GM23338 (cell line): ENCODE data around the gene SMOC1.

Source experiments
- CREB1 ChIP-seq: fragments of 250-450 bp; sonication (Bioruptor Pico); IDR thresholded peaks from 2 replicates; pipeline ENCODE4 v1.5.0; 2020; ENCODE audit warnings: low read depth, mild to moderate bottlenecking, moderate library complexity
- EZH2 ChIP-seq: fragments of 200-600 bp; sonication (generic); IDR thresholded peaks from one replicate; pipeline ENCODE4 v1.8.0; 2017; ENCODE audit warnings: antibody characterized with exemption, mild to moderate bottlenecking, low read depth; ENCODE audit not compliant: unreplicated experiment
- EZH2phosphoT487 ChIP-seq: fragments of 200-600 bp; sonication (generic); IDR thresholded peaks from one replicate; pipeline ENCODE4 v1.8.1; 2018; ENCODE audit warnings: antibody characterized with exemption; ENCODE audit not compliant: unreplicated experiment
- JUNB ChIP-seq: IDR thresholded peaks from one replicate; pipeline ENCODE4 v1.6.1; 2016; ENCODE audit warnings: antibody characterized with exemption; ENCODE audit not compliant: unreplicated experiment
- NANOG ChIP-seq: IDR thresholded peaks from 2 replicates; pipeline ENCODE4 v1.6.1; 2016; ENCODE audit warnings: antibody characterized with exemption, borderline replicate concordance
- POLR2AphosphoS5 ChIP-seq: IDR thresholded peaks from 2 replicates; pipeline ENCODE4 v1.6.1; 2016; ENCODE audit warnings: antibody characterized with exemption, low read depth
- STAT1 ChIP-seq: IDR thresholded peaks from one replicate; pipeline ENCODE4 v1.6.1; 2016; ENCODE audit warnings: antibody characterized with exemption; ENCODE audit not compliant: unreplicated experiment
- ZNF114 ChIP-seq: fragments of 250-450 bp; sonication (Bioruptor Pico); IDR thresholded peaks from 2 replicates; pipeline ENCODE4 v1.5.0; 2020; ENCODE audit warnings: mild to moderate bottlenecking, moderate library complexity
- ZNF331 ChIP-seq: fragments of 250-450 bp; sonication (Bioruptor Pico); IDR thresholded peaks from 2 replicates; pipeline ENCODE4 v1.5.0; 2020; ENCODE audit warnings: low read depth, mild to moderate bottlenecking, moderate library complexity
- TF ChIP-seq, protein P1 (sequence below), 2 experiments: fragments of 200-600 bp in 1 of 2; sonication (generic) in 1 of 2; conservative IDR thresholded peaks; 2 replicates each; pipeline versions ENCODE4 v1.5.1 to v1.6.1; 2016 to 2017; ENCODE audit warnings: antibody characterized with exemption in 2 of 2, low read depth in 2 of 2, mild to moderate bottlenecking in 2 of 2, moderate library complexity in 1 of 2
- TF ChIP-seq, protein P2 (sequence below): IDR thresholded peaks from 2 replicates; pipeline ENCODE4 v1.6.1; 2016; ENCODE audit warnings: antibody characterized with exemption
- TF ChIP-seq, protein P3 (sequence below): IDR thresholded peaks from one replicate; pipeline ENCODE4 v1.6.1; 2018; ENCODE audit warnings: antibody characterized with exemption; ENCODE audit not compliant: unreplicated experiment
- TF ChIP-seq, protein P4 (sequence below): fragments of 250-450 bp; sonication (Bioruptor Pico); IDR thresholded peaks from 2 replicates; pipeline ENCODE4 v1.5.0; 2020; ENCODE audit warnings: mild to moderate bottlenecking, moderate library complexity

DNA sequence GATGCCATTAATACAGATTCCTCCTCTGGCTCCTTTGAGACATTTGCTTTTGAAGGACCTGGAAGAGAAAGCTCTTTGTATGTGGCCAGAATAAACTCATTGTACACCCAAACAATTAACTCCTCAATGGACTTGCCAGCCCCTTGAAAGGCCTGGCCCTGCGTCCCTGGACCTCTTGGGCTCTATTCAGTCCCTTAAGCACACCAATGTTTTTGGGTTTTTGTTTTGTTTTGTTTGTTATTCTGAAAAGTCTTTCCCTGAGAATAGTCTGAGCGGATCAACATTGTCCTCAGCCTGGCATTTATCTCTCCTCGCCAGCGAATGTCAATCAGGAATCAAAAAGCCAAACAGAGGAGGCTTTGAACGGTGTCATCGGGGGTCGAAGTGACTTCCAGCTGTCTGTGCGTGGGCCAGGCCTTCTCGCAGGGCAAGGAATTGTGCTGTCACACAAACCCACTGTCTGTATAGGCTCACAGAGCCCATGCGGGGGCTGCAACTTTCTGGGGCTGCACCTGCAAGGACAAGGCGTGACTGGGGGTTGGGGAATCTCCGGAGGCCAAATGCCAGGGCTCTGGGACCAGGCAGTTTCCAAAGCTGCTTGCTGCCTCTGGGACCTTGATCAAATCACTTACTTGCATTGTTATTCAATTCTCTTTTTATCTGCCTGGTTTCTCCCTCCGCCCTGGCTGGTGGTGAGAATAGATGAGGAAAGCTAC is 108.3 kb downstream of the SMOC1 start:
- TF ChIP-seq EZH2phosphoT487 (no peak), CREB1 (no peak), EZH2 (no peak), ZNF114 (CRISPR knock-in tag) (no peak), POLR2AphosphoS5 (no peak), JUNB (no peak), NANOG (no peak), ZNF331 (CRISPR knock-in tag) (no peak), STAT1 (no peak)
- TF ChIP-seq, protein P1, sequence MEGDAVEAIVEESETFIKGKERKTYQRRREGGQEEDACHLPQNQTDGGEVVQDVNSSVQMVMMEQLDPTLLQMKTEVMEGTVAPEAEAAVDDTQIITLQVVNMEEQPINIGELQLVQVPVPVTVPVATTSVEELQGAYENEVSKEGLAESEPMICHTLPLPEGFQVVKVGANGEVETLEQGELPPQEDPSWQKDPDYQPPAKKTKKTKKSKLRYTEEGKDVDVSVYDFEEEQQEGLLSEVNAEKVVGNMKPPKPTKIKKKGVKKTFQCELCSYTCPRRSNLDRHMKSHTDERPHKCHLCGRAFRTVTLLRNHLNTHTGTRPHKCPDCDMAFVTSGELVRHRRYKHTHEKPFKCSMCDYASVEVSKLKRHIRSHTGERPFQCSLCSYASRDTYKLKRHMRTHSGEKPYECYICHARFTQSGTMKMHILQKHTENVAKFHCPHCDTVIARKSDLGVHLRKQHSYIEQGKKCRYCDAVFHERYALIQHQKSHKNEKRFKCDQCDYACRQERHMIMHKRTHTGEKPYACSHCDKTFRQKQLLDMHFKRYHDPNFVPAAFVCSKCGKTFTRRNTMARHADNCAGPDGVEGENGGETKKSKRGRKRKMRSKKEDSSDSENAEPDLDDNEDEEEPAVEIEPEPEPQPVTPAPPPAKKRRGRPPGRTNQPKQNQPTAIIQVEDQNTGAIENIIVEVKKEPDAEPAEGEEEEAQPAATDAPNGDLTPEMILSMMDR (conservative IDR thresholded peaks at IDR 0.05; ENCODE audit: low read depth in 2 of 2), result no peak
- TF ChIP-seq, protein P2, sequence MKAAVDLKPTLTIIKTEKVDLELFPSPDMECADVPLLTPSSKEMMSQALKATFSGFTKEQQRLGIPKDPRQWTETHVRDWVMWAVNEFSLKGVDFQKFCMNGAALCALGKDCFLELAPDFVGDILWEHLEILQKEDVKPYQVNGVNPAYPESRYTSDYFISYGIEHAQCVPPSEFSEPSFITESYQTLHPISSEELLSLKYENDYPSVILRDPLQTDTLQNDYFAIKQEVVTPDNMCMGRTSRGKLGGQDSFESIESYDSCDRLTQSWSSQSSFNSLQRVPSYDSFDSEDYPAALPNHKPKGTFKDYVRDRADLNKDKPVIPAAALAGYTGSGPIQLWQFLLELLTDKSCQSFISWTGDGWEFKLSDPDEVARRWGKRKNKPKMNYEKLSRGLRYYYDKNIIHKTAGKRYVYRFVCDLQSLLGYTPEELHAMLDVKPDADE, result no peak
- TF ChIP-seq, protein P3, sequence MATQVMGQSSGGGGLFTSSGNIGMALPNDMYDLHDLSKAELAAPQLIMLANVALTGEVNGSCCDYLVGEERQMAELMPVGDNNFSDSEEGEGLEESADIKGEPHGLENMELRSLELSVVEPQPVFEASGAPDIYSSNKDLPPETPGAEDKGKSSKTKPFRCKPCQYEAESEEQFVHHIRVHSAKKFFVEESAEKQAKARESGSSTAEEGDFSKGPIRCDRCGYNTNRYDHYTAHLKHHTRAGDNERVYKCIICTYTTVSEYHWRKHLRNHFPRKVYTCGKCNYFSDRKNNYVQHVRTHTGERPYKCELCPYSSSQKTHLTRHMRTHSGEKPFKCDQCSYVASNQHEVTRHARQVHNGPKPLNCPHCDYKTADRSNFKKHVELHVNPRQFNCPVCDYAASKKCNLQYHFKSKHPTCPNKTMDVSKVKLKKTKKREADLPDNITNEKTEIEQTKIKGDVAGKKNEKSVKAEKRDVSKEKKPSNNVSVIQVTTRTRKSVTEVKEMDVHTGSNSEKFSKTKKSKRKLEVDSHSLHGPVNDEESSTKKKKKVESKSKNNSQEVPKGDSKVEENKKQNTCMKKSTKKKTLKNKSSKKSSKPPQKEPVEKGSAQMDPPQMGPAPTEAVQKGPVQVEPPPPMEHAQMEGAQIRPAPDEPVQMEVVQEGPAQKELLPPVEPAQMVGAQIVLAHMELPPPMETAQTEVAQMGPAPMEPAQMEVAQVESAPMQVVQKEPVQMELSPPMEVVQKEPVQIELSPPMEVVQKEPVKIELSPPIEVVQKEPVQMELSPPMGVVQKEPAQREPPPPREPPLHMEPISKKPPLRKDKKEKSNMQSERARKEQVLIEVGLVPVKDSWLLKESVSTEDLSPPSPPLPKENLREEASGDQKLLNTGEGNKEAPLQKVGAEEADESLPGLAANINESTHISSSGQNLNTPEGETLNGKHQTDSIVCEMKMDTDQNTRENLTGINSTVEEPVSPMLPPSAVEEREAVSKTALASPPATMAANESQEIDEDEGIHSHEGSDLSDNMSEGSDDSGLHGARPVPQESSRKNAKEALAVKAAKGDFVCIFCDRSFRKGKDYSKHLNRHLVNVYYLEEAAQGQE, result no peak
- TF ChIP-seq, protein P4, sequence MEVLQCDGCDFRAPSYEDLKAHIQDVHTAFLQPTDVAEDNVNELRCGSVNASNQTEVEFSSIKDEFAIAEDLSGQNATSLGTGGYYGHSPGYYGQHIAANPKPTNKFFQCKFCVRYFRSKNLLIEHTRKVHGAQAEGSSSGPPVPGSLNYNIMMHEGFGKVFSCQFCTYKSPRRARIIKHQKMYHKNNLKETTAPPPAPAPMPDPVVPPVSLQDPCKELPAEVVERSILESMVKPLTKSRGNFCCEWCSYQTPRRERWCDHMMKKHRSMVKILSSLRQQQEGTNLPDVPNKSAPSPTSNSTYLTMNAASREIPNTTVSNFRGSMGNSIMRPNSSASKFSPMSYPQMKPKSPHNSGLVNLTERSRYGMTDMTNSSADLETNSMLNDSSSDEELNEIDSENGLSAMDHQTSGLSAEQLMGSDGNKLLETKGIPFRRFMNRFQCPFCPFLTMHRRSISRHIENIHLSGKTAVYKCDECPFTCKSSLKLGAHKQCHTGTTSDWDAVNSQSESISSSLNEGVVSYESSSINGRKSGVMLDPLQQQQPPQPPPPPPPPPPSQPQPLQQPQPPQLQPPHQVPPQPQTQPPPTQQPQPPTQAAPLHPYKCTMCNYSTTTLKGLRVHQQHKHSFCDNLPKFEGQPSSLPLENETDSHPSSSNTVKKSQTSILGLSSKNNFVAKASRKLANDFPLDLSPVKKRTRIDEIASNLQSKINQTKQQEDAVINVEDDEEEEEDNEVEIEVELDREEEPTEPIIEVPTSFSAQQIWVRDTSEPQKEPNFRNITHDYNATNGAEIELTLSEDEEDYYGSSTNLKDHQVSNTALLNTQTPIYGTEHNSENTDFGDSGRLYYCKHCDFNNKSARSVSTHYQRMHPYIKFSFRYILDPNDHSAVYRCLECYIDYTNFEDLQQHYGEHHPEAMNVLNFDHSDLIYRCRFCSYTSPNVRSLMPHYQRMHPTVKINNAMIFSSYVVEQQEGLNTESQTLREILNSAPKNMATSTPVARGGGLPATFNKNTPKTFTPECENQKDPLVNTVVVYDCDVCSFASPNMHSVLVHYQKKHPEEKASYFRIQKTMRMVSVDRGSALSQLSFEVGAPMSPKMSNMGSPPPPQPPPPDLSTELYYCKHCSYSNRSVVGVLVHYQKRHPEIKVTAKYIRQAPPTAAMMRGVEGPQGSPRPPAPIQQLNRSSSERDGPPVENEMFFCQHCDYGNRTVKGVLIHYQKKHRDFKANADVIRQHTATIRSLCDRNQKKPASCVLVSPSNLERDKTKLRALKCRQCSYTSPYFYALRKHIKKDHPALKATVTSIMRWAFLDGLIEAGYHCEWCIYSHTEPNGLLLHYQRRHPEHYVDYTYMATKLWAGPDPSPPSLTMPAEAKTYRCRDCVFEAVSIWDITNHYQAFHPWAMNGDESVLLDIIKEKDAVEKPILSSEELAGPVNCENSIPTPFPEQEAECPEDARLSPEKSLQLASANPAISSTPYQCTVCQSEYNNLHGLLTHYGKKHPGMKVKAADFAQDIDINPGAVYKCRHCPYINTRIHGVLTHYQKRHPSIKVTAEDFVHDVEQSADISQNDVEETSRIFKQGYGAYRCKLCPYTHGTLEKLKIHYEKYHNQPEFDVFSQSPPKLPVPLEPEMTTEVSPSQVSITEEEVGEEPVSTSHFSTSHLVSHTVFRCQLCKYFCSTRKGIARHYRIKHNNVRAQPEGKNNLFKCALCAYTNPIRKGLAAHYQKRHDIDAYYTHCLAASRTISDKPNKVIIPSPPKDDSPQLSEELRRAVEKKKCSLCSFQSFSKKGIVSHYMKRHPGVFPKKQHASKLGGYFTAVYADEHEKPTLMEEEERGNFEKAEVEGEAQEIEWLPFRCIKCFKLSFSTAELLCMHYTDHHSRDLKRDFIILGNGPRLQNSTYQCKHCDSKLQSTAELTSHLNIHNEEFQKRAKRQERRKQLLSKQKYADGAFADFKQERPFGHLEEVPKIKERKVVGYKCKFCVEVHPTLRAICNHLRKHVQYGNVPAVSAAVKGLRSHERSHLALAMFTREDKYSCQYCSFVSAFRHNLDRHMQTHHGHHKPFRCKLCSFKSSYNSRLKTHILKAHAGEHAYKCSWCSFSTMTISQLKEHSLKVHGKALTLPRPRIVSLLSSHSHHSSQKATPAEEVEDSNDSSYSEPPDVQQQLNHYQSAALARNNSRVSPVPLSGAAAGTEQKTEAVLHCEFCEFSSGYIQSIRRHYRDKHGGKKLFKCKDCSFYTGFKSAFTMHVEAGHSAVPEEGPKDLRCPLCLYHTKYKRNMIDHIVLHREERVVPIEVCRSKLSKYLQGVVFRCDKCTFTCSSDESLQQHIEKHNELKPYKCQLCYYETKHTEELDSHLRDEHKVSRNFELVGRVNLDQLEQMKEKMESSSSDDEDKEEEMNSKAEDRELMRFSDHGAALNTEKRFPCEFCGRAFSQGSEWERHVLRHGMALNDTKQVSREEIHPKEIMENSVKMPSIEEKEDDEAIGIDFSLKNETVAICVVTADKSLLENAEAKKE, result no peak
